ENCODE results near the gene ATRAID.

The ATRAID gene

GRCh38 chr2:27216416-27217137 lies 4.7 kb downstream of the ATRAID start:
- H3K4me3 ChIP-seq (ENCODE audit: low read length) = peak overlapping the region; percentile 88

GRCh38 chr2:27217173-27218121 lies 5.6 kb downstream of the ATRAID start, which contains the start of gene CAD:
TSS of gene CAD (plus strand) at chr2:27217369. CDS start at chr2:27217552, 183 bp downstream.
- peak; percentile 74 for DNase-seq (ENCODE audit: low read depth)
- peak within 1 kb of the TSS; percentile 88 for H3K4me3 ChIP-seq (ENCODE audit: low read length)
- 0 out of 2 replicates have a peak, but pooled peaks have one; percentile 0 for TF ChIP-seq CTCF (conservative IDR thresholded peaks at IDR 0.05; ENCODE audit: low read length)

More at GRCh38 chr2:27216416-27217137, 4.7 kb downstream of the ATRAID start:
- DNase-seq (ENCODE audit: low read depth) = no peak
- TF ChIP-seq CTCF (conservative IDR thresholded peaks at IDR 0.05; ENCODE audit: low read length) = no peak

- H3K4me3 ChIP-seq (ENCODE audit: low read length) = no peak overlapping the region
- no peak for DNase-seq (ENCODE audit: low read depth)
- no peak for TF ChIP-seq CTCF (conservative IDR thresholded peaks at IDR 0.05; ENCODE audit: low read length)
Observed at GRCh38 chr2:27218614-27219013, 6.8 kb downstream of the ATRAID start.

- no peak for DNase-seq (ENCODE audit: low read depth)
- H3K4me3 ChIP-seq (ENCODE audit: low read length) = no peak overlapping the region
- no peak for TF ChIP-seq CTCF (conservative IDR thresholded peaks at IDR 0.05; ENCODE audit: low read length)
Observed at GRCh38 chr2:27219091-27219490, 7.2 kb downstream of the ATRAID start.

GRCh38 chr2:27220091-27220490 lies 8.2 kb downstream of the ATRAID start:
- no peak for DNase-seq (ENCODE audit: low read depth)
- H3K4me3 ChIP-seq (ENCODE audit: low read length) = no peak overlapping the region
- no peak for TF ChIP-seq CTCF (conservative IDR thresholded peaks at IDR 0.05; ENCODE audit: low read length)

GRCh38 chr2:27221166-27221565 lies 9.3 kb downstream of the ATRAID start:
- no peak overlapping the region for H3K4me3 ChIP-seq (ENCODE audit: low read length)
- no peak for DNase-seq (ENCODE audit: low read depth)
- TF ChIP-seq CTCF (conservative IDR thresholded peaks at IDR 0.05; ENCODE audit: low read length) = no peak
